Prostate gland (tissue), 2 donors: ENCODE data around the gene ZNRF3. TPM values are rescaled to one million over a fixed set of nuclear protein-coding genes. Genes with fewer than 3 reads are reported as not detected.
"Not testable (repeated sequence)": the region's sequence is repeated elsewhere in the genome, so short reads cannot be mapped to it uniquely, and the experiment has no call there.

Experiments used
- DNase-seq: peaks from one replicate; pipeline ENCODE4 v3.0.0-alpha.2; 2019; ENCODE audit warnings: low spot score
- H3K27ac ChIP-seq, 2 donors: fragments of 200-600 bp; sonication (generic); 2 replicates each; pipeline ENCODE4 v1.5.1; 2017 to 2019
- H3K27me3 ChIP-seq: fragments of 200-600 bp; sonication (generic); replicated peaks from 2 replicates; pipeline ENCODE4 v1.5.1; 2019; ENCODE audit not compliant: insufficient read depth
- H3K36me3 ChIP-seq, 2 donors: fragments of 200-600 bp; sonication (generic); 1 replicate in 1 of 2; 2 replicates in 1 of 2; pipeline versions ENCODE4 v1.5.1 to v1.8.1; 2017 to 2019
- H3K4me1 ChIP-seq: fragments of 200-600 bp; sonication (generic); replicated peaks from 2 replicates; pipeline ENCODE4 v1.5.1; 2019
- H3K4me3 ChIP-seq, 2 donors: fragments of 200-600 bp; sonication (generic); 2 replicates each; pipeline ENCODE4 v1.5.1; 2017 to 2019
- H3K9me3 ChIP-seq: fragments of 200-600 bp; sonication (generic); 2 replicates; pipeline ENCODE4 v1.5.1; 2017
- POLR2A ChIP-seq: fragments of 450-650 bp; IDR thresholded peaks from one replicate; pipeline ENCODE4 v1.6.1; 2016; ENCODE audit warnings: antibody characterized with exemption, mild to moderate bottlenecking
- POLR2AphosphoS5 ChIP-seq: sonication (generic); formaldehyde crosslinking; IDR thresholded peaks from one replicate; pipeline ENCODE4 v1.6.1; 2017; ENCODE audit warnings: antibody characterized with exemption
- WGBS: methylation state at CpG from one replicate; pipeline ENCODE4 v1.1.5; 2018; 5-methylcytosine and 5-hydroxymethylcytosine counted together
- intact Hi-C: fragments of 100-400 bp; cut with DNase I; formaldehyde crosslinking; loops from one replicate; pipeline ENCODE4 v1.14.2; 2022
- total RNA-seq, 2 donors: library from RNA; depleted of rRNA; stranded (reverse); fragments of >200 nt; gene quantifications; one replicate each; pipeline ENCODE4 v1.1.0, GENCODE V29; 2016
- TF ChIP-seq, protein P1 (sequence below), 4 experiments: fragments of 200-600 bp in 2 of 4; fragments of 450-650 bp in 2 of 4; sonication (generic) in 2 of 4; IDR thresholded peaks; 1 replicate in 3 of 4; 2 replicates in 1 of 4; pipeline ENCODE4 v1.5.1; 2016 to 2019; ENCODE audit warnings: antibody characterized with exemption in 4 of 4, mild to moderate bottlenecking in 2 of 4, moderate library complexity in 2 of 4

ZNRF3 gene
- total RNA-seq, 2 donors from 2014 or later: 38.5 to 46.1 TPM

DNA sequence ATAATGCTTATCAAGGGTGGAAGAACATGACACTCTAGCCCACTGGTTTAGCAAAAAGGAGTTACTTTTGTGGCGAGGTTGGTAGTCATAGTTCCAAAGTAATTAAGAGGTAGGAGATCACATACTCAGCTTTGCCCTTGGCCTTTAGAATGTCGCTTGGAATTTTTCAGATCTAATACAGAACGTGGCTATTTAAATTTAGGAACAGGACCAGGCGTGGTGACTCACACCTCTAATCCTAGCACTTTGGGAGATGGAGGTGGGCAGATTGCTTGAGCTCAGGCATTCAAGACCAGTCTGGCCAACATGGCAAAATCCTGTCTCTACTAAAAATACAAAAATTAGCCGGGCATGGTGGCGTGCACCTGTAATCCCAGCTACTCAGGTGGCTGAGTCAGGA, 26.1 kb upstream of the ZNRF3 start:
- Histone ChIP-seq H3K9me3 (no peaks in the 10 kb centered on the region), H3K4me1 (no peaks in the 10 kb centered on the region), H3K36me3 (no peaks in the 10 kb centered on the region), H3K27ac (no peak overlapping the region), H3K4me3 (no peak overlapping the region), H3K27me3 (no peaks in the 10 kb centered on the region)
- WGBS: 87% methylated on average over 6 of the region's 6 CpGs
- TF ChIP-seq POLR2A: no peak
- no peak for TF ChIP-seq POLR2AphosphoS5
- TF ChIP-seq, protein P1, sequence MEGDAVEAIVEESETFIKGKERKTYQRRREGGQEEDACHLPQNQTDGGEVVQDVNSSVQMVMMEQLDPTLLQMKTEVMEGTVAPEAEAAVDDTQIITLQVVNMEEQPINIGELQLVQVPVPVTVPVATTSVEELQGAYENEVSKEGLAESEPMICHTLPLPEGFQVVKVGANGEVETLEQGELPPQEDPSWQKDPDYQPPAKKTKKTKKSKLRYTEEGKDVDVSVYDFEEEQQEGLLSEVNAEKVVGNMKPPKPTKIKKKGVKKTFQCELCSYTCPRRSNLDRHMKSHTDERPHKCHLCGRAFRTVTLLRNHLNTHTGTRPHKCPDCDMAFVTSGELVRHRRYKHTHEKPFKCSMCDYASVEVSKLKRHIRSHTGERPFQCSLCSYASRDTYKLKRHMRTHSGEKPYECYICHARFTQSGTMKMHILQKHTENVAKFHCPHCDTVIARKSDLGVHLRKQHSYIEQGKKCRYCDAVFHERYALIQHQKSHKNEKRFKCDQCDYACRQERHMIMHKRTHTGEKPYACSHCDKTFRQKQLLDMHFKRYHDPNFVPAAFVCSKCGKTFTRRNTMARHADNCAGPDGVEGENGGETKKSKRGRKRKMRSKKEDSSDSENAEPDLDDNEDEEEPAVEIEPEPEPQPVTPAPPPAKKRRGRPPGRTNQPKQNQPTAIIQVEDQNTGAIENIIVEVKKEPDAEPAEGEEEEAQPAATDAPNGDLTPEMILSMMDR (IDR thresholded peaks at IDR 0.05): no peak
- intact Hi-C loops: loop anchor here (5.0 kb wide), 1 partner anchor 295 kb away; no protein-coding TSS in a partner anchor
- no peak for DNase-seq

DNA sequence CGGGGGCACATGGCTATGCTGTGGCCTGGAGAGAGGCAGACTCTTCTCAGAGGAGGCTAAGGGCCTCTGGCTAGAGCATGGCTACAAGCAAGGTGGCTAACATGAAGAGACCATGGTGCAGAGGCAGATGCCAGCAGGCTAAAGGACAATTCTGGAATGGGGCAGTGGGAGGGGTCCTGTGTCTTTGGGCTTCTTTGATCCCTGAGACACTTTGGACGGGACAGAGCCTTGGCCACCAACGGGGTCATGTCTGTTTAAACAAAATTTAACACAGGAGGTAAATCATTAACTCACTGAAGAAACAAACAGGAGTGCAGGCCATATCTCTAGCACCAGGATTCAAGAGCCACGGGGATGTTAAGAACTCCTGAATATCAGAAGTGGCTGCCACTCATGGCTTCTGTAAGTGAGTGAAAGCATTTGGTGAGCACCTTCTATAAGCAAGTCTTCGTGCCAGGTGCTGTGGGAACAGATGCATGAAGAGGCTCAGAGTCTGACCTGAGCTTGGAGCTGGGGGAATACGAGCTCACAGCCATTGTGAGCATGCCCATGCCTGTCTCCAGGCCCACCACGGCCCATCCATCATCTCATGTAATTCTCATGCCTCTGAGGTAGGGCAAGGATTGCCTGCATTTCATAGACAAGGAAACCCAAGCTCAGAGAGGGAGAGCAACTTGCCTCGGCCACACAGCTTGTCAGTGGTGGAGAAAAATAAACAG, 18.3 kb upstream of the ZNRF3 start:
- DNase-seq: no peak
- WGBS: 60% methylated on average over 8 of the region's 8 CpGs
- Histone ChIP-seq H3K4me1 (no peaks in the 10 kb centered on the region), H3K36me3 (no peaks in the 10 kb centered on the region), H3K4me3 (no peak overlapping the region), H3K27ac (no peak overlapping the region), H3K27me3 (no peaks in the 10 kb centered on the region), H3K9me3 (no peaks in the 10 kb centered on the region)
- intact Hi-C loops: no loop called here
- TF ChIP-seq POLR2AphosphoS5 (no peak), POLR2A (no peak)
- TF ChIP-seq, protein P1 (IDR thresholded peaks at IDR 0.05): no peak

DNA sequence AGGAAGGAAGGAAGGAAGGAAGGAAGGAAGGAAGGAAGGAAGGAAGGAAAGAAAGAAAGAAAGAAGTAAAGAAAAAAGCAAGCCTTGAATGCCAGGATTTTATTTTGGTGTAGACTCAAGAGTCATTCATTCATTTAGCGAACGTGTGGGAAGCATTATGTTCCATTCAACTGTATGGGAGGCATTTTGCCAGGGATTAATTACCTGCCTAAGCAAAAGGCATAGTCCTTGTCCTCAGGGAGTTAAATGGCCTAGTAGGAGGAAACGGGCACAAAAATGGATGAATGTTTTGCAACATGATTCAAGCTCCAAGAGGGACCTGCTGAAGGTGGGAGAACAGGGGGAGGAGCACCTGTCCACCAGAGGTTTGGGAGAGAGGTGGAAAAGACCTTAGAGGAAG, 16.2 kb upstream of the ZNRF3 start:
- Histone ChIP-seq H3K4me3 (no peak overlapping the region), H3K9me3 (no peaks in the 10 kb centered on the region), H3K36me3 (no peaks in the 10 kb centered on the region), H3K27me3 (no peaks in the 10 kb centered on the region), H3K4me1 (no peaks in the 10 kb centered on the region), H3K27ac (no peak overlapping the region)
- TF ChIP-seq, protein P1 (IDR thresholded peaks at IDR 0.05): no peak
- TF ChIP-seq POLR2A: no peak
- TF ChIP-seq POLR2AphosphoS5: no peak
- WGBS: 58% methylated on average over 3 of the region's 3 CpGs
- DNase-seq: no peak
- intact Hi-C loops: no loop called here

DNA sequence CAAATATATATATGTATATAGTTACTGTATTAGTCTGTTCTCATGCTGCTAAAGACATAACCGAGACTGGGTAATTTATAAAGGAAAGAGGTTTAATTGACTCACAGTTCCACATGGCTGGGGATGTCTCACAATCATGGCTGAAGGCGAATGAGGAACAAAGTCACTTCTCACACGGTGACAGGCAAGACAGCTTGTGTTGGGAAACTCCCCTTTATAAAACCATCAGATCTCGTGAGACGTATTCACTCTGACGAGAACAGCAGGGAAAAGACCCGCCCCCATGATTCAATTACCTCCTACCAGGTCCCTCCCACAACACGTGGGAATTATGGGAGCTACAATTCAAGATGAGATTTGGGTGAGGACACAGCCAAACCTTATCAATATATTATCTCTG, 15.0 kb upstream of the ZNRF3 start:
- H3K9me3 ChIP-seq, DNase-seq, H3K27me3 ChIP-seq, H3K4me3 ChIP-seq, H3K36me3 ChIP-seq, H3K4me1 ChIP-seq, H3K27ac ChIP-seq, intact Hi-C loops: not testable (repeated sequence)
- WGBS: 75% methylated on average over 8 of the region's 8 CpGs

GRCh38 chr22:28869736-28870135, 13.6 kb upstream of the ZNRF3 start:
- TF ChIP-seq POLR2A (no peak), POLR2AphosphoS5 (no peak)
- WGBS: 93% methylated on average over 2 of the region's 2 CpGs
- Histone ChIP-seq H3K36me3 (no peaks in the 10 kb centered on the region), H3K27me3 (no peaks in the 10 kb centered on the region), H3K4me3 (no peak overlapping the region), H3K4me1 (no peaks in the 10 kb centered on the region), H3K9me3 (no peaks in the 10 kb centered on the region), H3K27ac (no peak overlapping the region)
- intact Hi-C loops: no loop called here
- DNase-seq: no peak
